CD8-positive, alpha-beta memory T cell (primary cell): ENCODE measurements around the gene FLAD1. TPM values are rescaled to one million over a fixed set of nuclear protein-coding genes. Genes with fewer than 3 reads are reported as not detected.

ENCODE experiments used
- CTCF ChIA-PET: fragments of 350-600 bp; sonication (Branson Sonifier 250); formaldehyde crosslinking; loops from one replicate; lab custom pipeline; 2021; ENCODE audit warnings: antibody characterized with exemption; lab: Charles Lee
- POLR2A ChIA-PET: fragments of 350-600 bp; sonication (Branson Sonifier 250); formaldehyde crosslinking; loops from one replicate; lab custom pipeline; 2021; ENCODE audit warnings: antibody characterized with exemption; lab: Charles Lee
- DNase-seq, 5 donors: peaks; one replicate each; pipeline versions ENCODE4 v3.0.0 to v3.0.0-alpha.2; 2020 to 2022; ENCODE audit warnings: mixed read lengths in 1 of 5
- H3K27ac ChIP-seq: one replicate; pipeline ENCODE4 v1.7.0; 2013; ENCODE audit warnings: low read depth, mild to moderate bottlenecking, low read length, moderate library complexity
- H3K27me3 ChIP-seq: 2 replicates; pipeline ENCODE4 v1.7.0; 2013; ENCODE audit warnings: low read length, mild to moderate bottlenecking; ENCODE audit not compliant: insufficient read depth, poor library complexity, severe bottlenecking
- H3K36me3 ChIP-seq: 2 replicates; pipeline ENCODE4 v1.7.0; 2013; ENCODE audit warnings: mild to moderate bottlenecking, low read length, moderate library complexity; ENCODE audit not compliant: insufficient read depth
- H3K4me1 ChIP-seq: 2 replicates; pipeline ENCODE4 v1.7.0; 2013; ENCODE audit warnings: mild to moderate bottlenecking, low read length, moderate library complexity; ENCODE audit not compliant: insufficient read depth
- H3K4me3 ChIP-seq: 2 replicates; pipeline ENCODE4 v1.7.0; 2013; ENCODE audit warnings: mild to moderate bottlenecking, low read length
- H3K9me3 ChIP-seq: 2 replicates; pipeline ENCODE4 v1.7.0; 2013; ENCODE audit warnings: mild to moderate bottlenecking, low read length
- H3K27ac Mint-ChIP-seq, 8 donors: one replicate each; pipeline ENCODE4 v1.8.0; 2020 to 2021; ENCODE audit warnings: mixed read lengths in 8 of 8, mild to moderate bottlenecking in 6 of 8, inconsistent platforms in 3 of 8, moderate library complexity in 3 of 8
- H3K27me3 Mint-ChIP-seq, 2 donors: one replicate each; pipeline ENCODE4 v1.8.0; 2020 to 2021; ENCODE audit warnings: mixed read lengths in 2 of 2, mild to moderate bottlenecking in 1 of 2, moderate library complexity in 1 of 2
- H3K36me3 Mint-ChIP-seq, 3 donors: one replicate each; pipeline ENCODE4 v1.8.0; 2020 to 2021; ENCODE audit warnings: mixed read lengths in 3 of 3, inconsistent platforms in 1 of 3, mild to moderate bottlenecking in 1 of 3
- H3K4me1 Mint-ChIP-seq, 3 donors: one replicate each; pipeline ENCODE4 v1.8.0; 2020 to 2021; ENCODE audit warnings: mixed read lengths in 3 of 3, inconsistent platforms in 1 of 3, mild to moderate bottlenecking in 1 of 3
- H3K4me3 Mint-ChIP-seq, 7 donors: one replicate each; pipeline ENCODE4 v1.8.0; 2020 to 2021; ENCODE audit warnings: mixed read lengths in 7 of 7, mild to moderate bottlenecking in 6 of 7, moderate library complexity in 4 of 7, inconsistent platforms in 2 of 7
- H3K9me3 Mint-ChIP-seq, 5 donors: one replicate each; pipeline ENCODE4 v1.8.0; 2020 to 2022; ENCODE audit warnings: mixed read lengths in 5 of 5, mild to moderate bottlenecking in 3 of 5, moderate library complexity in 2 of 5, inconsistent platforms in 1 of 5
- polyA plus RNA-seq: library from polyadenylated mRNA; unstranded; fragments of 300-500 nt; fragmentation: Illumina TruSeq; gene quantifications from one replicate; pipeline ENCODE4 v1.2.3, GENCODE V29; 2021
- total RNA-seq, 2 experiments: library from RNA; stranded (reverse); gene quantifications; one replicate each; pipeline ENCODE4 v1.2.3, GENCODE V29; 2021

The FLAD1 gene
- total RNA-seq = 10 to 100 TPM; 73.7 to 76.3 TPM
- 51.2 TPM for polyA plus RNA-seq

DNA sequence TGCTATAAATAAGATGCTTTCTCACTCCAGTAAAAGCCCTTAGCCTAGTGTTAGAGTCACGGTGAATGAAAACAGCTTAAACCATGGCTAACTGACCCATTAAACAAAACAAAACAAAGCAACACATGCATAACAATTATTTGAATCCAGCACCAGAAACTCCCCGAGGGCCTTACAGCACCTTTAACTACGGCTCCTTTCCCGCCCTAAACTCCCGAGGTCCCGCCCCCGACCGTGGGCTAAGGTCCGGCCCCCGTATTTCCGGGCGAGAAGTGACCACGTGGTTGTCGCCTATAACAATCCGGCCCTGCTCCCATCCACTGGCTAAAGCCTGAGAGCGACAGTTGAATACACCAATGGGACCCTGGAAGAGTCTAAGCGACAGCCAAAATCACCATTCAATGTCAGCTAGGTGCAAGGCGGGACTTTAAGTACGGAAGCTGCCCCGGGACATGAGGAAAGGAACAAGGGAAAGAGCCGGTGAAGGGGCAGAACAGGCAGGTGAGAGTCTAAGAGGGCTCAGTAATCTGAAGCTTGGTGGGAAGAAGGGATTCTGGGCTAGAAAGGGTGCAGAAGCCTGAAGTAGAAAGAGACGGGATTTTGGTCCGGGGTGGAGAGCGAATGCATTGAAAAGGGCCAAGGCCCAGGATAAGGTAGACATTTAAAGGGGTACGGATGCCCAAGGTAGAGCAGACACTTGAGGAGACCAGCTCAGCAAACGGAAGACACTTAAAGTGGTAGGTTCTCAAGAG is at the start of gene FLAD1:
Gene FLAD1 (plus strand): TSS at position 448 of the 752 bp plus-strand sequence. CDS start 351 bp downstream, outside the sequence.
- Mint-ChIP-seq H3K4me3 (no peak within 1 kb of the TSS), H3K9me3 (no peaks in the 10 kb centered on the region), H3K4me1 (peaks cover 0 to 9% (median 2%) of the 10 kb centered on the region in 3 donors), H3K27me3 (no peaks in the 10 kb centered on the region), H3K36me3 (peaks cover 0 to 19% (median 2%) of the 10 kb centered on the region in 3 donors), H3K27ac (peak within 1 kb of the TSS in 3 of 8 donors; percentile 61 to 95 (median 62))
- POLR2A ChIA-PET = interaction anchor here (0.6 to 2.5 kb wide), 9 partner anchors 9 to 190 kb away, joined by 3 to 30 read pairs (median 7); partner anchors contain the start of genes CKS1B, KRTCAP2, LENEP and PBXIP1
- Histone ChIP-seq H3K4me3 (peak within 1 kb of the TSS; percentile 78), H3K4me1 (peaks cover 15% of the 10 kb centered on the region), H3K36me3 (peaks cover 7% of the 10 kb centered on the region), H3K9me3 (no peaks in the 10 kb centered on the region), H3K27ac (peak within 1 kb of the TSS; percentile 76), H3K27me3 (no peaks in the 10 kb centered on the region)
- CTCF ChIA-PET = interaction anchor here (0.8 to 8.4 kb wide), 13 partner anchors 8 to 102 kb away, joined by 3 to 74 read pairs (median 6); partner anchors contain the start of genes ADAM15, CKS1B, PMVK and ZBTB7B
- DNase-seq = peak; percentile 92 to 97 (median 96)

DNA sequence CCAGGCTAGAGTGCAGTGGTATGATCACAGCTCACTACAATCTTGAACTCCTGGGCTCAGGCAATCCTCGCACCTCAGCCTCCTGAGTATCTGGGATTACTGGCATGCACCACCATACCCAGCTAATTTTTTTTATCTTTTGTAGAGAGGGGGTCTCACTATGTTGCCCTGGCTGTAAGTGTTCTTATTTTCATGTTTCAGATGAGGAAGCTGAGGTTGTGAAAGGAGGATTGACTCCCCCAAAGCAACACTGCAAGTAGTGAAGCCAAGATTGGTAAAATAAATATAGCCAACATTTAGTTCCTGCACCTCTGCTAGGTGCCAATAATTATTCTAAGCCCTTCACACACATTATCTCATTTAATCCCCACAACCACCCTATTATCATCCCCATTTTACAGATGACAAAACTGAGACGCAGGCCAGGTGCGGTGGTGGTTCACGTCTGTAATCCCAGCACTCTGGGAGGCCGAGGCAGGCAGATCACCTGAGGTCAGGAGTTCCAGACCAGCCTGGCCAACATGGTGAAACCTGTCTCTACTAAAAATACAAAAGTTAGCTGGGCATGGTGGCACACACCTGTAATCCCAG is 48.7 kb upstream of the FLAD1 start:
- H3K27ac ChIP-seq = no peak overlapping the region
- no peak for DNase-seq
- H3K36me3 ChIP-seq = no peaks in the 10 kb centered on the region
- H3K4me1 ChIP-seq = peaks cover 25% of the 10 kb centered on the region
- Mint-ChIP-seq H3K9me3 (no peaks in the 10 kb centered on the region), H3K4me3 (peak overlapping the region in 6 of 7 donors; percentile 1 to 98 (median 60)), H3K36me3 (peaks cover 0 to 27% (median 0%) of the 10 kb centered on the region in 3 donors), H3K27me3 (no peaks in the 10 kb centered on the region), H3K4me1 (peaks cover 35 to 48% (median 40%) of the 10 kb centered on the region in 3 donors), H3K27ac (peak overlapping the region in 4 of 8 donors; percentile 17 to 99 (median 73))
- H3K27me3 ChIP-seq = no peaks in the 10 kb centered on the region
- CTCF ChIA-PET = interaction anchor here (3.4 kb wide), 1 partner anchor 375 kb away, joined by 10 read pairs; no protein-coding TSS in a partner anchor
- no peaks in the 10 kb centered on the region for H3K9me3 ChIP-seq
- POLR2A ChIA-PET = interaction anchor here (0.6 to 0.7 kb wide), 2 partner anchors 27 to 143 kb away, joined by 3 read pairs; partner anchors contain the start of gene PYGO2
- H3K4me3 ChIP-seq = no peak overlapping the region

DNA sequence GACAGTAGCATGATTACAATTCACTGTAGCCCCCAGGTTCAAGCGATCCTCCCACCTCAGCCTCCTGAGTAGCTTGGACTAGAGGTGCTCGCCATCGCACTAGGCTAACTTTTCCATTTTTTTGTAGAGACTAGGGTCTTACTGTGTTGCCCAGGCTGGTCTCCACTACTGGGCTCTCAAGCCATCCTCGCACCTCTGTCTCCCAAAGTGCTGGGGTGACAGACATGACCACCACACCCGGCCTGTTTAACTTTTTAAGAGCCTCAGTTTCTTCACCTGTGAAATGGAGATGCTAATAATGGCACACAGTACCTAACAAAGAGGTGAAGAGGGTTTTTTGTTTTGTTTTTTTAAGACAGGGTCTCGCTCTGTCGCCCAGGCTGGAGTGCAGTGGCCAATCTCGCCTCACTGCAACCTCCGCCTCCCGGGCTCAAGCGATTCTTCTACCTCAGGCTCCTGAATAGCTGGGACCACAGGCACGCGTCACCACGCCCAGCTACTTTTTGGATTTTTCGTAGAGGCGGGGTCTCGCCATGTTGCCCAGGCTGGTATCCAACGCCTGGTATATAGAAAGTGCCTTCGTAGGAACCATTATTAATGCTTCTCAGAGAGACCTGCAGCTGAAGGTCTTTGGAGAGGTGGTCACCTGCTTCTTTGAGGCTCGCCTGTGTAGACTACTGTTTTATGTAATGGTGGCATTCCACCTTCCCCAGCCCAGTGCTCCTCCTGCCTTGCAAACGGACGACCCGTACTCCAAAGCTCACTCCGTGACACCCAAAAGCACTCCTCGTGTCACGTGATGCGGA is 47.2 kb upstream of the FLAD1 start:
- ChIA-PET POLR2A (interaction anchor here (0.5 to 2.8 kb wide), 10 partner anchors 12 to 941 kb away, joined by 3 to 45 read pairs (median 4); partner anchors contain the start of genes EFNA4, PBXIP1 and PYGO2), CTCF (interaction anchor here (0.7 to 3.4 kb wide), 21 partner anchors 8 to 376 kb away, joined by 3 to 30 read pairs (median 5); partner anchors contain the start of genes ADAM15, FLAD1, PBXIP1 and PYGO2)
- H3K4me1 ChIP-seq = peaks cover 38% of the 10 kb centered on the region
- peak overlapping the region; percentile 94 to 100 (median 98) for H3K4me3 Mint-ChIP-seq
- H3K4me3 ChIP-seq = peak overlapping the region; percentile 77
- peak overlapping the region; percentile 97 for H3K27ac ChIP-seq
- H3K36me3 Mint-ChIP-seq = peaks cover 0 to 20% (median 0%) of the 10 kb centered on the region in 3 donors
- peak overlapping the region; percentile 99 to 100 (median 99) for H3K27ac Mint-ChIP-seq
- H3K27me3 ChIP-seq = no peaks in the 10 kb centered on the region
- no peaks in the 10 kb centered on the region for H3K36me3 ChIP-seq
- peaks cover 44 to 59% (median 50%) of the 10 kb centered on the region in 3 donors for H3K4me1 Mint-ChIP-seq
- H3K9me3 ChIP-seq = no peaks in the 10 kb centered on the region
- no peaks in the 10 kb centered on the region for H3K27me3 Mint-ChIP-seq
- no peaks in the 10 kb centered on the region for H3K9me3 Mint-ChIP-seq
- DNase-seq = peak in 2 of 5 donors; percentile 21 to 22

GRCh38 chr1:154936555-154937084 is 46.5 kb upstream of the FLAD1 start, which contains the start of gene PMVK:
Gene PMVK, minus strand, starts transcription at chr1:154936719. Its CDS starts 34 bp downstream, at chr1:154936685.
- H3K27ac ChIP-seq = peak within 1 kb of the TSS; percentile 97
- H3K9me3 ChIP-seq = no peaks in the 10 kb centered on the region
- CTCF ChIA-PET = interaction anchor here (0.7 to 3.4 kb wide), 21 partner anchors 9 to 377 kb away, joined by 3 to 30 read pairs (median 5); partner anchors contain the start of genes ADAM15, FLAD1, PBXIP1 and PYGO2
- POLR2A ChIA-PET = interaction anchor here (0.5 to 2.8 kb wide), 13 partner anchors 9 to 940 kb away, joined by 3 to 45 read pairs (median 4); partner anchors contain the start of genes EFNA4, PBXIP1 and PYGO2
- peaks cover 0 to 15% (median 0%) of the 10 kb centered on the region in 3 donors for H3K36me3 Mint-ChIP-seq
- peak within 1 kb of the TSS; percentile 94 to 100 (median 98) for H3K4me3 Mint-ChIP-seq
- no peaks in the 10 kb centered on the region for H3K27me3 Mint-ChIP-seq
- no peaks in the 10 kb centered on the region for H3K9me3 Mint-ChIP-seq
- peaks cover 44% of the 10 kb centered on the region for H3K4me1 ChIP-seq
- H3K4me3 ChIP-seq = peak within 1 kb of the TSS; percentile 77
- H3K27ac Mint-ChIP-seq = peak within 1 kb of the TSS; percentile 99 to 100 (median 99)
- peak; percentile 92 to 98 (median 97) for DNase-seq
- H3K27me3 ChIP-seq = no peaks in the 10 kb centered on the region
- no peaks in the 10 kb centered on the region for H3K36me3 ChIP-seq
- peaks cover 47 to 66% (median 57%) of the 10 kb centered on the region in 3 donors for H3K4me1 Mint-ChIP-seq

GRCh38 chr1:154937085-154937987 is 45.8 kb upstream of the FLAD1 start:
- ChIA-PET POLR2A (interaction anchor here (0.8 to 2.8 kb wide), 10 partner anchors 8 to 378 kb away, joined by 3 to 45 read pairs (median 4); partner anchors contain the start of genes PBXIP1 and PYGO2), CTCF (interaction anchor here (0.7 to 3.4 kb wide), 21 partner anchors 8 to 378 kb away, joined by 3 to 30 read pairs (median 4); partner anchors contain the start of genes ADAM15, FLAD1, PBXIP1 and PYGO2)
- H3K27ac ChIP-seq = peak overlapping the region; percentile 97
- Mint-ChIP-seq H3K4me3 (peak overlapping the region; percentile 94 to 100 (median 98)), H3K27ac (peak overlapping the region; percentile 99 to 100 (median 99)), H3K9me3 (no peaks in the 10 kb centered on the region), H3K4me1 (peaks cover 52 to 73% (median 64%) of the 10 kb centered on the region in 3 donors), H3K27me3 (no peaks in the 10 kb centered on the region), H3K36me3 (peaks cover 0 to 15% (median 0%) of the 10 kb centered on the region in 3 donors)
- H3K9me3 ChIP-seq = no peaks in the 10 kb centered on the region
- peak; percentile 84 to 97 (median 95) for DNase-seq
- H3K4me1 ChIP-seq = peaks cover 51% of the 10 kb centered on the region
- H3K4me3 ChIP-seq = peak overlapping the region; percentile 77
- H3K36me3 ChIP-seq = no peaks in the 10 kb centered on the region
- H3K27me3 ChIP-seq = no peaks in the 10 kb centered on the region

DNA sequence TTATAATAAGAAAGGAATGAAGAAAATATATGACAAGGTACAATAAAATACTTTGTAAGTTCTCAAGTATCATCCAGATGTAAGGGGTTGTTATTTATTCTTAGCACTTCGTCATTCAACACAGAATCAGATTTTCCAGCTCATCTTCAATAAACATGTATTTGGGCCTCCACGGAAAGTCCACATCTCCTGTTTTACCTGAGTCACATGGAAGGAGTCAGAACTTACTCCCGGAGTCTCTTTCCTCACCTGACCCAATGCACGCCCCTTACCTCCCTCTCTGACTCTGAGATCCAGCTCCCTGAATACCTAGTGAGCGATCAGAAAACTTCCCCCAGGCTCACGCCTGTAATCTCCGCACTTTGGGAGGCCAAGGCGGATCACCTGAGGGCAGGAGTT is 45.2 kb upstream of the FLAD1 start:
- no peaks in the 10 kb centered on the region for H3K27me3 Mint-ChIP-seq
- POLR2A ChIA-PET = interaction anchor here (0.9 to 2.8 kb wide), 3 partner anchors 14 to 63 kb away, joined by 3 to 45 read pairs (median 4); partner anchors contain the start of gene PBXIP1
- H3K4me3 Mint-ChIP-seq = peak overlapping the region; percentile 94 to 100 (median 98)
- DNase-seq = no peak
- peak overlapping the region; percentile 97 for H3K27ac ChIP-seq
- H3K36me3 ChIP-seq = no peaks in the 10 kb centered on the region
- CTCF ChIA-PET = interaction anchor here (1.0 to 3.3 kb wide), 5 partner anchors 14 to 378 kb away, joined by 3 to 30 read pairs (median 7); partner anchors contain the start of gene FLAD1
- H3K27ac Mint-ChIP-seq = peak overlapping the region; percentile 99 to 100 (median 99)
- H3K4me1 ChIP-seq = peaks cover 58% of the 10 kb centered on the region
- no peaks in the 10 kb centered on the region for H3K9me3 Mint-ChIP-seq
- H3K9me3 ChIP-seq = no peaks in the 10 kb centered on the region
- peaks cover 58 to 80% (median 71%) of the 10 kb centered on the region in 3 donors for H3K4me1 Mint-ChIP-seq
- H3K27me3 ChIP-seq = no peaks in the 10 kb centered on the region
- H3K36me3 Mint-ChIP-seq = peaks cover 0 to 14% (median 0%) of the 10 kb centered on the region in 3 donors
- peak overlapping the region; percentile 77 for H3K4me3 ChIP-seq
